Activated T-cell treated with anti-CD3 and anti-CD28 coated beads, Interleukin-2, amount 50 U/mL, for 48 hours (primary cell): ENCODE data around the gene PRKCA.

Experiments
- DNase-seq, 2 experiments: peaks; one replicate each; pipeline ENCODE4 v3.0.0-alpha.2; 2020

Gene PRKCA

DNA sequence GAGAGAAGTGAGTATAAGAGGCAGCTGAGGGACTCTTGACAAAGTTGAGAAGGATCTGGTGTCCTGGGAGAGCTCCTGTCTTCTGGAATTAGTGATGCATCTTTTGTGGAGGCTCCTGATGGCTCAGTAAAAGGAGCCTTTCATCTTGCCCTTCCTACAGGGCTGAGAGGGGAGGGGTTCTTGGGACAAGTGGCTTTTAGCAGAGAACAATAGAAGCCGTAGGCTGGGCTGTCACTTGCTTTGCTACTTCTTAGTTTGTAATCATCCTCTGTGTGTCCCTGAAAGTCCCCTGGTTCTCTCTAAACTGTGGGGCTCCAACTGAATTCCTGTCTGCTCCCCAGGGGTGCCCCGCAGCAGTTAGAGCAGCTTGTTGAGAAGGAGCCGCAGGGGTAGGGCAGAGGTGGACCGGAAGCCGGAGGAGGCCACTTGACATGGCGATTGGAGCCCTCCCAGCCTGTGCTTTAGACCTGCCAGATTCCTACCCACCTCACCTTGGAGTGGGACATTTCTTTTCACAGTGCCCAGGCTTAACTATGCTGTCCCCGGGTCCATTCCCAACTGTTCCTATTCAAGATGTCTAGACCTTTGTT lies 85.1 kb downstream of the PRKCA start:
- DNase-seq = no peak

DNA sequence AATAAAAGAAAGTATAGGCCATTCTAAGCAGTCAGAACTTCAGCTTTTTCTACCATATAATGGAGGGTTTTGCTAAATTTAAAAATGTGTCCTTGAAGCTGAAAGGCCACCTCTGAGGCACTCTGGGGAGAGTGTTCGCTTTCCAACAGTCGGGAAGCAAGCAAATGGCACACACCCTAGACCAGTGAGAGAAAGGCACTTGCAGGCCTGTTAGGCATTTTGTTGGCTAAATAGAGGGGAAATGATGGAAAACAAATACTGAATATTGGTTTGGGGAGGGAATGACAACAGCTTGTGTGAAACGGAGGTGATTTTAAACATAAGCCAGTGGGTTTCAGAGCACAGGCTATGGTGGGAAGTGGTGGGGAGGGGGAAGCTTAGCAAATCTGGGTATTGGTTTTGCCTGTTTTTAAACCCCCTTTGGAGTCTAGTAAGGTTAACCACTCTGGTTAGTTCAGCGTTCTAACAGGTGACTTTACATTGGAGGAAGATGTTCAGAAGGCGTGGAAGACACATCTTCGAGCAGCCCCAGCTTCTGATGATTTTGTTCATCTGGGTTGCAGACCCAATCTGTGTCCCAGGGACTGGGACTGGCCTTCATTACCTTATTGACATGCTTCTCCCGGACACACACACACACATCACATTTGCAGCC lies 90.5 kb downstream of the PRKCA start:
- peak in 1 of 2 experiments; percentile 11 for DNase-seq

DNA sequence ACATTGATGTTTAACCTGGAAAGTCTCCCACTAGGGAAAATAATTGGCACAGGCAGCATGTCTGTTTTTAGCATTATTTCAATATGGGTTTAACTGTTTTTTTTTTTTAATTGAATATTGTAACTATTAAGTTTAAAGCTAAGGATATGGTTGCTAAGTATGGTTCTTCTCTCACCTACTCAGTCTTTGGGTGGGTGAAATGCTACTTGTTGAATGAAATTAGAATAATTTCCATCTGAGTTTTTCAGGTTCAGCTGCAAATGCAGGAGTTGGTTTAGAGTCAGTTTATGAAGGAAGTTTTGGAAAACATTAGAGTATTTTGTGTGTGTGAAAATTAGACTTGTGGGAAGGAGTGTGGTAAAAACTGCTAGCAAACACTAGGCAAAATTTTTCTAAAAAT lies 93.5 kb downstream of the PRKCA start:
- no peak for DNase-seq

DNA sequence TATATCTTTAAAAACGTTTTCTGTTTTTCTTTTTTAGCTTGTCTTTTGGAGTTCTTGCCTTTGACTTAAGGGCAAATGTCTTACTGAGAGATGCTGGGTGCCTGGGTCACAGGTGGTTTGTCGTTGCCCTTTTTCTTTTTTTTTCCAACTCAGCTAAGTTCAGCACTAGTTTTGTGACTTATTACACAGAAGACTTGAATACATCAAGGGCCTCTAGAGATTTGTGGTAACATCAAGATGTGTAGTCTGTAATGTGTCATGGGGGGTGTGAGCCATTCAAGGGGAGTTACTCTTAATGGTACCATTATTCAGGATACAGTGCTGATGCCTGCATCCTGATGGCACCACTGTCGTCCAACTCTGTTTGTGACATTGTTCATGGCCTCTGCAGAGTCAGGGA lies 95.1 kb downstream of the PRKCA start:
- DNase-seq = no peak

DNA sequence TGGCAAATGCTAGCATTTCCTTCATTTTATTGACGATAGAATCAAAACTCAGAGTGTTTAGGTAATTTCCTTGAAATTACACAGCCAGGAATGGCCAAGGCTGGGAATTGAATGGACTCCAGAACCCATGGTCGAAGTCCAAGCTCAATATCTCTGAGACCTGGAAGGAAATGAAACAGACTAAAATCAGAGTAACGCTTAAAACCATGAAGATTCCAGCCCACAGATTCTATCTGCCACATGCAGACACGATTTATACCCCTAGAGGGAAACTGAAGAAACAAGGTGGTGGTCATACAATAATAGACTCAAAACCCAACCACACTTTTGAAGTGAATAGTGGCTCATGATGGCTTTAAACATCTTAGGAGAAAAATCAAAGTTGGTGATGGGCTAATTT lies 95.6 kb downstream of the PRKCA start:
- DNase-seq = no peak

DNA sequence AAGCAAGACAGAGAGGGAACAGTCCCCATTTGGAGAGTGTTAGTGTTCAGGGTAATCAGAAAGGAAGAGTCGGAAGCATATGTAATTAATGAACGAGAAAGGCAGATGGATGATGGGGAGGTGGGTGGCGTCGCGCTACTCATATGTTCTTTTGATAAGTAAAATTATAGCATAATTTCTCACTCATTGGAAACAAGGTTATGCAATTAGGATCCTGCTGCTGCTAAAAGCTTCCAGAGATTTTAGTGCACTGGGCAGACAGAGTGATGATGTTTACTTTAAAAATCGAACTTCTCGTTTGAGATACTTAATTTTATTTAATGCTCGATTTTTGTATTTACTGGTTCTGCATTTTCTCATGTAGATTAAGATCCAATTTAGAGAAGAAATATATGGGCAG lies 96.2 kb downstream of the PRKCA start:
- DNase-seq = no peak

DNA sequence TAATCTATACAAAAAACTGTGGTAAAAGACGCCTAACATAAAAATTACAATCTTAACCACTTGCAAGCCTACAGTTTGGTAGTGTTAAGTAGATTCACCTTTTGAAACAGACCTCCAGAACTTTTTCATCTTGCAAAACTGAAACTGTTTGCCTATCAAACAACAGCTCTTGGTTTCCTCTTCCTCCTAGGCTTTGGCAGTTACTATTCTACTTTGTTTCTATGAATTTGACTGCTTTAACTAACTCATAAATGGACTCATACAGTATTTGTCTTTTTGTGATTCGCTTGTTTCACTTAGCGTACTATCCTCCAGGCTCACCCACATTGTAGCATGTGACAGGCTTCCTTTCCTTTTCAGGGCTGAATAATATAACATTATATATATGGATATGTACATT lies 97.0 kb downstream of the PRKCA start:
- no peak for DNase-seq

DNA sequence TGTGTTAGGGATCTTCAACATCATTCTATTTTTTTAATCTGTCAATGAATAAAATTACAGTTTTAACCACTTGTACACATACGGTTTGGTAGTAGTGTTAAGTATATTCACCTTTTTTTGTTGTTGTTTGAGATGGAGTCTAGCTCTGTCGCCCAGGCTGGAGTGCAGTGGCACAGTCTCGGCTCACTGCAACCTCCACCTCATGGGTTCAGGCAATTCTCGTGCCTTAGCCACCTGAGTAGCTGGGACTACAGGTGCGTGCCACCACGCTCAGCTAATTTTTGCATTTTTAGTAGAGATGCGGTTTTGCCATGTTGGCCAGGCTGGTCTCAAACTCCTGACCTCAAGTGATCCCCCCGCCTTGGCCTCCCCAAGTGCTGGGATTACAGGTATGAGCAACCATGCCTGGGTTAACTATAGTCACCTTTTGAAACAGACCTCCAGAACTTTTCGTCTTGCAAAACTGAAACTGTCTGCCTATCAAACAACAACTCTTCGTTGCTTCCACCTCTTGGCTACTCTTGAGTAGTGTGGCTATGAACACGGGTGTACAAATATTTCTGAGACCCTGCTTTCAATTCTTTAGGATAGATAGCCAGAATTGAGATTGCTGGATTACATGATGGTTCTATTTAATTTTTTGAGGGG lies 97.8 kb downstream of the PRKCA start:
- peak in 1 of 2 experiments; percentile 33 for DNase-seq

DNA sequence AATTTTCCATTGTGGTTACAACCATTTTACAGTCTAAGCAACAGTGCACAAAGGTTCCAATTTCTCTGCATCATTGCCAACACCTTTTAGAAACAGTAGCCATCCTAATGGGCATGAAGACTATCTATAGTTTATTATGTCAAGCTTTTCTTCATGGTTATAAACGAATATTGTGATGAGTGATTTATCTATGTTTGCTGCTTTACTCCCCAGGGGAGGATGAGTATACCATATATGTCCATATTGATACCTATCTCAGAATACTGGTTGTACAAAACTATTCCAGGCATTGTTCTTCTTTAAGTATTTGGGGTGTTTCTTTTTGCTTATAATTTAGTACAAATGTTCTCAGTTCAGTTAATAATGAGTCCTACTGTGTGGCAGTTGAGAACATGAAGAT lies 98.3 kb downstream of the PRKCA start:
- no peak for DNase-seq

DNA sequence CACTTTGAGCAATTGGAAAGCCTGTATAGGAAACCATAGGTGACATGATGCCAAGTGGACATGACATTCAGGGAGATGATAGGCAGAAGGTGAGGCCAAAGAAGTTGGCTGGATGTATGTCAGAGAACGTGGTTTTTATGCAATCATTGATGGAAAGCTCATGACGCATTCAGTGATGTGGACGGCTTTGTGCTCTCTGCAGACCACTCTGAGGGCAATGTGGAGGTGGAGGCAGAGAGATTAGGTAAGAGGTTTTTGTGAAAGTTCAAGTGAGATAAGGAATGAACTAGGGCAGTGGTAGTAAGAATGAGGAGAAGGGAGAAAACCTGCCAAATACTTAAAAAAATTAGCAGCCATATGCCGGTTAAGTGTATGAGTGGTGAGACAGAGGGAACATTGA lies 99.0 kb downstream of the PRKCA start:
- no peak for DNase-seq

DNA sequence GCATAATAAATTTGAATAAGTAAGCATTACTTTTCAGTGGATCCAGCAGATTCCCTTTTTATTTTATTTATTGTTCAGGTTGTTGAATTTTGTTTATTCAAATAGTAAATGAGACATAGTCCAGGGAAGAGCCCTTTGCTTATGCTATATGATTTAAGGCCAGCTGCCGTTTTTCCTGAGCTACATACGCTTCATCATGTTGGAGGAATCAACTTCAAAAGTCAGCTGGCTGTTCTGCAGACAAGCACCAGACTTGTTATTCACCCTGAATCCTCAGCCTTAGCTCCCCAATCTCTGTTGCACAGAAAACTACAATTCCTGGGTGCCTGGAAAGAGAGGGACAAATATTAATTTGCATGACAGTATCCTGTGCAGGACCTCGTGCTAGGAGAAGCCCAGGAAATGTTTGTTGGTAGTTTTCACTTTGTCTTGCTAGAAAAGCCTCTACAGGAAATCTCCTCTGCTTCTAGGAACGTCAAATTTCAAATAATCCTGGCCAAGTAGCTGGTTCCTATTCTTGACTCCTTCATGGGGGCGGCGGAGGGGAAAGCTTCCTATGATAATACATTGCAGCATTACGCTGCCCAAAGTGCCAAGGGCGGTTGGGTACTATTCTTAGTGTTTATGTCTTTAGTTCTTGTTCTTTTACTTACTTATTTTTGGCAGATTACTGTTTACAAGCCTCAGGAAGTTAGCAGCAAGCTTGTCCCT lies 101.6 kb downstream of the PRKCA start:
- no peak for DNase-seq

DNA sequence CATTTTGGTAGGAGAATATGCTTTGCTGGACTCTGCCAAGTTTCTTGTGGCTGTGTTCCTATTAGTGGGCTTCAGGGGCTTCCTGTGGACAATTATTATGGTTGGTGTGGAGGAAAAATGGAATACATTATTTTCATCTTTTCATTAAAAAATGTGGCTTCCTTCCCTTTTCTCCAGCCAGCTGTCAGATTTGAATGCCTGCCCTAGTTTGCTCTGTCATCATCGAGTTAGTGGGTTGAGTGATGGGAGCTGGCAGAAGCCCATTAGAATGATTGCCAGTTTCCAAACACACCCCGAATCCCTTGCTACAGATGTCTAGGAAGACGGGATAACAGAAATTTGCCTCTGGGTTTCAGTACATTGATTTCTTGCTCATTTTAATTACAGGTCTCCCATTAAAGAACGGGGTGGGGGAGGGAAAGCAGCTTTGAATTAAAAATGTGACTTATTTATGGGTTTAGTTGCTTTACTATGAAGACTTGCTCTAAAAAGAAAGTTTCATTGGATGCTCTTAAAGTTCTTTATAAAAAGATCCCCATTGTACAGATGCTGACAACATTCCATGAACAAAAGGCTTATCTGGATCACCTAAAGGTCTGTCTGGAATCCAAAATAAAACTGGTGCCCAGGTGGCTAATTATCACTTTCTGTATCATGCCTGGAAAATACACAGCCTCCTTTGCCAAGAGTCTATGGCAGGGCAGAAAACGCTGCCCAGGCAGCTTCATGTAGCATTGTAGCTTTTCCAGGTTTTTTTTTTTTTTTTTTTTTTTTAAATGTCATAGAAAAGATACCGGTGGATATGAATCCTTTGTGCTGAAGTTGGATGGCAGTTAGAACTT lies 103.6 kb downstream of the PRKCA start:
- DNase-seq = no peak

DNA sequence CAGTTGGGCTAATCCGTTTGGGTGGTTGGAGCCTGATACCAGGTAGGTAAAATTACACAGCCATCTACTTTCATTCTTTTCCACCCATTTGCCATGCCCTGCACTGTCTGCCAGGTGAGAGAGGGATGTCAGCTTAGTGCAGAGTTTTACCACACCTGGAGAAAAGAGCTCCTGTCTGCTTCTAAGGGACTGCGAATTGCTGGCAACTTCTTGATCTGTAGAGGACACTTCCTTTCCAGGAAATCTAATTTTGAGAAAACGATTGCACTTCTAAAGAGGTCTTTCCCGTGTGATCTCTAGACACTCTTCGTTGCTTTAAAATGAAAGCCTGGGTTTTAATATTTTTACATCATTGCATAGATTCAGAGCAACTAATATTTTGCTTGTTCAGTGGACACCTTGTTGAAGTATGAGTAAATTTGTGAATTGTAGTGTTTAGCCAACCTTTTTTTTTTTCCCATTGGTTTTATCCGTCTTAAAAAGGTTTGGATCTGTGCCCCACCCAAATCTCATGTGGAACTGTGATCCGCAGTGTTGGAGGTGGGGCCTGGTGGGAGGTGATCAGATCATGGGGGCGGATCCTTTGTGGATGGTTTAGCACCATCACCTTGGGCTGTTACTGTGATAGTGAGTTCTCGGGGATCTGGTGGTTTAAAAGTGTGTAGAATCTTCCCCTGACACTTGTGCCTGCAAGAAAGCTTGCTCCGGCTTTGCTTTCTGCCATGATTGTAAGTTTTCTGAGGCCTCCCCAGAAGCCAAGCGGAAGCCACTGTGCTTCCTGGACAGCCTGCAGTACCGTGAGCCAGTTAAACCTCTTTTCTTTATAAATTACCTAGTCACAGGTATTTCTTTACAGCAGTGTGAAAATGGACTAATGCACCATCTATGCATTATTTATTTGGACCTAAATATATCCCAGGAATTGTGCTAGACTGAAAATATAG lies 104.6 kb downstream of the PRKCA start:
- no peak for DNase-seq

DNA sequence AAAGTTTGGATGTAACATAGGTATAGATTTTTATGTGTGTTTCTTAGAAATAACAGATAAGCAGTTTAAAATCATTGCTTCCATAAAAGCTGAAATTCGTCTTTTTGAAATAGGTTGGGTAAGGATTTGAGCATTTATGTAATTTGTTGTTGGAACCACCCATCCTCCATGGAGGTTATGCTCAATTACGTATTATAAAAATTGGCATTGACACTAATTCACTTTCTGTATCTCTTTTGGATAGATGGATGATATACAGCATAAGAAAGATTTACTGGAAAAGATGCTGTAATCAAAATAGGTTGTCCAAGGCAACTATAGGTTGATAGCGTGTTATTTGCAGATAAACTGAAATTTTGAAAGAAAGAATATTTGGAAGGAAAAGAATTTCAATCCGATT lies 105.5 kb downstream of the PRKCA start:
- no peak for DNase-seq

DNA sequence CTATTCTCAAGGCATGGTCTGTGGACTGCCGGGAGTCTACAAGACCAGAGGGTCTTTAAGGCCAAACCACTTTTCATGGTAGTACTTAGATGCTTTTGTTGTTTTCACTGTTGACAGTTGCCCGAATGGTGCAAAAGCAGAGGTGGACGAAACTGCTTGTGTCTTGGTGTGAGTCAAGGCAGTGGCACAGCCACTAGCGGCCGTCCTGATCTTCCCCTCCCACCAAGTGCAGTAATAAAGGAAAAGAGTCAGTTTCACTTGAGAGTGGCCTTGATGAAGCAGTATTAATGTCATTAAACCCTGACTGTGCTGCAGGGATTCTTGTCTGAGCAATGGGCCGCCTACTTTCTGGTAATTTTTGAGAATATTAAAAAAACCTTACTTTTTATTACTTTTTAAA lies 109.1 kb downstream of the PRKCA start:
- DNase-seq = no peak

DNA sequence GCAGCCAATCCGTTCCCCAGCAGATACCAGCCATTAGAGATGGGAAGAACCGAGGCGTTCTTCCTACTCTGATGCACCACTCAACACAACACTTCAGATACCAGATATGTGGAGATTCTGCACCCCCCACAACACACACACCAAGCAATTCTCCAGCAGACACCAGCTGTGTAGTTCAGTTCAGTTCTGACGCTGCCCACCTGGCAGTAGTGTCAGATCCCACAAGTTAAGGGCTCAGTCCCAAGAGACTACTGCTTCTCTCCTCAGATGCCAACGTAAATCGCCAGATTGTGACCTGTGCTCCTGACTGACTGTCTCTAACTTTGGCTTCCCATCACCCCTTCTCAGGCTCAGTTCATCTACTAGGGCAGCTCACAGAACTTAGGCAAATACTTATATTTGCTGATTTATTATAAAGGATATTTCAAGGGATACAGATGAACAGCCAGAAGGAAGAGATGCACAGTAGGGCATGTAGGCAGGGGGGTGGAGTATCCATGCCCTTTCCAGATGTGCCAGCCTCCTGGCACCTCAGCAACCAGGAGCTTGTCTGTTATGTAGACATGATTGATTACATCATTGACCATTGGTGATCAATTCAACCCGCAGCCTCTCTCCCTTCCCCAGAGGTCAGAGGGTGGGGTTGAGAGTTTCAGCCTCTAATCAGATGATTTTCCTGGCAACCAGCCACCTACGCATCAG lies 110.6 kb downstream of the PRKCA start:
- no peak for DNase-seq

DNA sequence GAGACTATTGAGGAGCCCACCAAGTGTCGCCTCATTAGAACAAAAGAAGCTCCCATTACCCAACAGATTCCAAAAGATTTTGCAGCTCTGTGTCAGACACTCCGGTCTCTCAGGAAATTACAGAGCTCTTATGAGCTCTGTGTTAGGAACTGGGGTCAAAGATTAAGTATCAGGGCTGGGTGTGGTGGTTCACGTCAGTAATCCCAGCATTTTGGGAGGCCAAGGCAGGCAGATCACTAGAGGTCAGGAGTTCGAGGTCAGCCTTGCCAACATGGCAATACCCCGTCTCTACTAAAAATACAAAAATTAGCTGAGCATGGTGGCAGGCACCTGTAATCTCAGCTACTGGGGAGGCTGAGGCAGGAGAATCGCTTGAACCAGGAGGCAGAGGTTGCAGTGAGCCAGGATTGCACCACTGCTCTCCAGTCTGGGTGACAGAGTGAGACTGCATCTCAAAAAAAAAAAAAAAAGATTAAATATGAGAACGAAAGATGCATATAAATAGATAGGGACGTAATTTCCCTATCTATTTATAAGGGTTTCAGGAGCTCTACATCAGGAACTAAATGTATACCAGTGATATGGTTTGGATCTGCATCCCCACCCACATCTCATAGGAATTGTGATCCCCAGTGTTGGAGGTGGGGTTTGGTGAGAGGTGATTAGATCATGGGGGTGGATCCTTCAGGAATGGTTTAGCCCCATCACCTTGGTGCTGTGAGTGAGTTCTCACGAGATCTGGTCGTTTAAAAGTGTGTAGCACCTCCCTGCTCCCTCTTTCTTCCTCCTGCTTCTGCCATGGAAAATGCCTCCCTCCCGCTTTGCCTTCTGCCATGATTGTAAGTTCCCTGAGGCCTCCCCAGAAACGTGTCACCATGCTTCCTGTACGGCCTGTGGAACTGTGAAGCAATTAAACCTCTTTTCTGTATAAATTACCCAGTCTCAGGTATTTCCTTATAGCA lies 111.4 kb downstream of the PRKCA start:
- no peak for DNase-seq

DNA sequence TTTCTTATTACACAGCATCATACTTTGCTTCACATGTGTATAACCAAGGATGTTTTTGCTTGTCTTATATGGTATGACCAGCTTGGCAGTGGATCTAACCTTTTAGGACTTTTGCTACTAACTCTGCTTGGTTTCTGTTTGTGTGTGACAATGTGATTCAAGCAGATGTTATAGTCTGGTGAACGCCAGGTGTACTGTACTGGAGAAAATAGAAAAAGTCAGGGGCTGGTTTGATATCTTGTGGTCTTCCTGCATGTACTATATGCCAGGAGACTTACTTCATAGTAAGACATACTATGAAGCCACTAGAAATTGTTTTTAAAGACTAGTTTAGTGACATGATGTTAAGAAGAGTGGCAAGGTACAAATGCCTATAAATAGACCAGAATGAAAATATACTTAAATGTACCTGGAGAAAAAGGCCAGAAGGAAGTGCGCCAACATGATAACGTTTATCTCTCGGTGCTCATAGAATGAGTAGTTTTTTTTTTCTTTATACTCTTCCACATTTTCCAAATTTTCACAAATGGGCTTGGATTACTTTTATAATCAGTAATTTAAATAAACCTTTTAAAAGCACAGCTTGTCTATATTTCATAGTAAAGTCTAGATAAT lies 112.3 kb downstream of the PRKCA start:
- DNase-seq = no peak
